ENCODE results near the gene APOBEC3A.

DNA sequence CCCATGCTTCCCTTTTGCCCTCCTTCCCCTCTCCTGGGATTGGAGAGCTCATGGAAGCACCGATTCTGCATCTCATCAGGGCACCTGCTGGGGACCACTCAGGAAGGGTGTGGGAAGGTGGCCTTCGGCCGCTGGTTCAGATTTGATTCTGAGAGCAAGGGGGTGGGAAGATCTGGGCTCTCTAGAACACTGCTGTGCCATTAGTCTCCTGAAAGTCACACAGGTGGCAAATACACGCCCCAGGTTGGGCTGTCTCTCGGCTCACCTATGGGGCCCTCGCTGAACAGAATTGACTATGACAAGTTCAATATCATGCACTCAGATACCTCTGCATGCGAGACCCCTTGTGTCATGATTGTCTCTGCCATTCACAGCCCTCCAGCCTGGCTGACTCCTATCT, 12.8 kb upstream of the APOBEC3A start:
- TF ChIP-seq, protein P1, sequence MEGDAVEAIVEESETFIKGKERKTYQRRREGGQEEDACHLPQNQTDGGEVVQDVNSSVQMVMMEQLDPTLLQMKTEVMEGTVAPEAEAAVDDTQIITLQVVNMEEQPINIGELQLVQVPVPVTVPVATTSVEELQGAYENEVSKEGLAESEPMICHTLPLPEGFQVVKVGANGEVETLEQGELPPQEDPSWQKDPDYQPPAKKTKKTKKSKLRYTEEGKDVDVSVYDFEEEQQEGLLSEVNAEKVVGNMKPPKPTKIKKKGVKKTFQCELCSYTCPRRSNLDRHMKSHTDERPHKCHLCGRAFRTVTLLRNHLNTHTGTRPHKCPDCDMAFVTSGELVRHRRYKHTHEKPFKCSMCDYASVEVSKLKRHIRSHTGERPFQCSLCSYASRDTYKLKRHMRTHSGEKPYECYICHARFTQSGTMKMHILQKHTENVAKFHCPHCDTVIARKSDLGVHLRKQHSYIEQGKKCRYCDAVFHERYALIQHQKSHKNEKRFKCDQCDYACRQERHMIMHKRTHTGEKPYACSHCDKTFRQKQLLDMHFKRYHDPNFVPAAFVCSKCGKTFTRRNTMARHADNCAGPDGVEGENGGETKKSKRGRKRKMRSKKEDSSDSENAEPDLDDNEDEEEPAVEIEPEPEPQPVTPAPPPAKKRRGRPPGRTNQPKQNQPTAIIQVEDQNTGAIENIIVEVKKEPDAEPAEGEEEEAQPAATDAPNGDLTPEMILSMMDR (IDR thresholded peaks at IDR 0.05), result no peak
- TF ChIP-seq POLR2A (IDR thresholded peaks at IDR 0.05), result no peak
